ENCODE data around the gene RAPGEF2.
"Not testable (repeated sequence)": the region's sequence is repeated elsewhere in the genome, so short reads cannot be mapped to it uniquely, and the experiment has no call there.

Gene RAPGEF2

GRCh38 chr4:159283696-159284095 is 180.8 kb downstream of the RAPGEF2 start:
- no peak for DNase-seq

- DNase-seq: no peak
Measured at GRCh38 chr4:159284113-159284512, 181.2 kb downstream of the RAPGEF2 start.

GRCh38 chr4:159284733-159285132 is 181.9 kb downstream of the RAPGEF2 start:
- no peak for DNase-seq

GRCh38 chr4:159287767-159288166 is 184.9 kb downstream of the RAPGEF2 start:
- DNase-seq: no peak

GRCh38 chr4:159289682-159290081 is 186.8 kb downstream of the RAPGEF2 start:
- no peak for DNase-seq

- no peak for DNase-seq
Measured at GRCh38 chr4:159290321-159291030, 187.6 kb downstream of the RAPGEF2 start.

GRCh38 chr4:159291176-159291575 is 188.3 kb downstream of the RAPGEF2 start:
- no peak for DNase-seq

- no peak for DNase-seq
Measured at GRCh38 chr4:159292137-159292896, 189.4 kb downstream of the RAPGEF2 start.

- DNase-seq: no peak
Measured at GRCh38 chr4:159293811-159294515, 191.1 kb downstream of the RAPGEF2 start.

- DNase-seq: no peak
Measured at GRCh38 chr4:159296061-159296460, 193.2 kb downstream of the RAPGEF2 start.

GRCh38 chr4:159297091-159297490 is 194.2 kb downstream of the RAPGEF2 start:
- no peak for DNase-seq

- DNase-seq: no peak
Measured at GRCh38 chr4:159298502-159298901, 195.6 kb downstream of the RAPGEF2 start.

GRCh38 chr4:159303435-159303834 is 200.6 kb downstream of the RAPGEF2 start:
- no peak for DNase-seq

- DNase-seq: no peak
Measured at GRCh38 chr4:159305129-159305528, 202.2 kb downstream of the RAPGEF2 start.

GRCh38 chr4:159307929-159308328 is 205.1 kb downstream of the RAPGEF2 start:
- DNase-seq: no peak

GRCh38 chr4:159308566-159309340 is 205.9 kb downstream of the RAPGEF2 start:
- DNase-seq: no peak

GRCh38 chr4:159312236-159312635 is 209.4 kb downstream of the RAPGEF2 start:
- no peak for DNase-seq

- DNase-seq: not testable (repeated sequence)
Measured at GRCh38 chr4:159315879-159316278, 213.0 kb downstream of the RAPGEF2 start.

GRCh38 chr4:159317203-159317602 is 214.3 kb downstream of the RAPGEF2 start:
- no peak for DNase-seq

GRCh38 chr4:159319027-159319426 is 216.1 kb downstream of the RAPGEF2 start:
- no peak for DNase-seq

GRCh38 chr4:159326480-159326879 is 223.6 kb downstream of the RAPGEF2 start:
- no peak for DNase-seq

GRCh38 chr4:159328766-159329165 is 225.9 kb downstream of the RAPGEF2 start:
- DNase-seq: no peak

- DNase-seq: no peak
Measured at GRCh38 chr4:159334461-159334860, 231.6 kb downstream of the RAPGEF2 start.
